IPS DF 4.7 (cell line): Measurements from ENCODE around the gene TRAF4.

ENCODE experiments used
- DNase-seq: peaks from one replicate; pipeline ENCODE4 v3.0.0-alpha.2; 2013; ENCODE audit warnings: low spot score; ENCODE audit errors: extremely low read depth

TRAF4 gene, protein sequence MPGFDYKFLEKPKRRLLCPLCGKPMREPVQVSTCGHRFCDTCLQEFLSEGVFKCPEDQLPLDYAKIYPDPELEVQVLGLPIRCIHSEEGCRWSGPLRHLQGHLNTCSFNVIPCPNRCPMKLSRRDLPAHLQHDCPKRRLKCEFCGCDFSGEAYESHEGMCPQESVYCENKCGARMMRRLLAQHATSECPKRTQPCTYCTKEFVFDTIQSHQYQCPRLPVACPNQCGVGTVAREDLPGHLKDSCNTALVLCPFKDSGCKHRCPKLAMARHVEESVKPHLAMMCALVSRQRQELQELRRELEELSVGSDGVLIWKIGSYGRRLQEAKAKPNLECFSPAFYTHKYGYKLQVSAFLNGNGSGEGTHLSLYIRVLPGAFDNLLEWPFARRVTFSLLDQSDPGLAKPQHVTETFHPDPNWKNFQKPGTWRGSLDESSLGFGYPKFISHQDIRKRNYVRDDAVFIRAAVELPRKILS

DNA sequence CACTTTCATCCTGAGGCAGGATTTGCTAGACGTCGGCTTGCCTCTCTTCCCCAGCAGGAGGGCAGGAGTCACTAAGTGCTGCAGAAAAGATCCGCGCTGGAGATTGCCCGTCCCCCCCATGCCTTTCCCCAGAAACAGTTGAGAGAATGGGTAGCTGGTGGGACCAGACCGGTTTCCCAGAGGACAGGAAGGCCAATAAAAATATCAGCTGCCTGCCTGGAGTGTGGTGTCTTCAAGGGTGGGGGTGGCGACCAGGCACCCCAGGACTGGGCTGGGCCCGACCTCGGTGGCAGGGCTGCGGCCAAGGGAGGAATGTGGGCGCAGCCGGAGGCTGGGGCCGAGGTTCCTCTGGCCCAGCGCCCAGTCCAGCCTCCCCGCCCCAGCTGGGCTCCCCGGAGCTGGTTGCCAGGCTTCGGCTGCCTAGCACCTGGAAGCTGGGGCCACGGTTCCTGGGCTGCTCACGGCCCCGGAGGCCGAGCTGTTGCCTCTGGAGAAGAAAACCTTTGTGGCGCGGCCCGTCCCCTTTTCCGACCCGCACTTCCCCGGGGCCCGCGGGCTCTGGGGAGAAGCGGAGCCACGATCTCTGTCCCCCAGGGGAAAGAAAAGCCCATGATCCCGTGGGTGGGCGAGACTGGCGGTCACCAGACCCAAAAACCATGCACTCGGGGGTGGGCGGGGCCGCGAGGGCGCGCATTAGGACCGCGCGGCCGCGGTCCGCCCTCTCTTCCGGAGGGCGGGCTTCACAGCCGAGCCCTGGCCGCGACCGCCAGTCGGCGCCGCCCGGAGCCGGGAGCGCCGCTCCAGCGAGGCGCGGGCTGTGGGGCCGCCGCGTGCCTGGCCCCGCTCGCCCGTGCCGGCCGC, at the start of gene TRAF4:
Gene TRAF4, plus strand, starts transcription at position 769 of the 861 bp plus-strand sequence. CDS start 102 bp downstream, outside the sequence.
- no peak for DNase-seq

DNA sequence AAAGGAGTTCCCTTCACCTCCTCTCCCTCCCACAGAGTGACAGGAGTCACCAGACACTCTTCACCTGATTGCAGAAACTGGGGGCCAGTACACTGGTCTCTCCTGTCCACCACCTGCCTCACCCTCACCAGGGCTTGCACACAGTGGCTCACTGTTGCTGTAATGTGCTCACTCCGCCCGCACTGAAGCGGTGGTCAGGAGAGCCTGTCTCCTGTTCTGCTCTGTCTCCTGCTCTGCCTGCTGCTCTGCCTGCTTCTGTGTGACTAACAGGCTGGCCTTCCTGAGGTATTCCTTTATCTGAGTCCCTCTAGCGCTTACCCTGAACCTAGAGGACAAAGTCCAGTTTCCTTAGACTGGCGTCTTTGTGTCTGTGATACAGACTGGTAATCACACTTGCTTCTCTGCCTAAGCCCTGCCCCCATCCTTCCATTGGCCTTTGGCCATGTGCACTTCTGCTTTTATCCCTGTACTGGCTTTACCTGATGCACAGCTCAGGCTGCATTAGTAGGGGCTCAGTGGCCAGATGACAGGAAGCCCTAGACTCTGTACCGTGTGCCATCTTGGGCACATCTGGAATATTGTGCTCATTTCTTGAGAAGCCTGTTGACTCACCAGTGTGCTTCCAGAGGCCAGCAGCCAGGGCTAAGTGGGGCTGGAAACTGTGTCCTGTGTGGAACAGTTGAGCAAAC, 45.4 kb upstream of the TRAF4 start:
- no peak for DNase-seq

DNA sequence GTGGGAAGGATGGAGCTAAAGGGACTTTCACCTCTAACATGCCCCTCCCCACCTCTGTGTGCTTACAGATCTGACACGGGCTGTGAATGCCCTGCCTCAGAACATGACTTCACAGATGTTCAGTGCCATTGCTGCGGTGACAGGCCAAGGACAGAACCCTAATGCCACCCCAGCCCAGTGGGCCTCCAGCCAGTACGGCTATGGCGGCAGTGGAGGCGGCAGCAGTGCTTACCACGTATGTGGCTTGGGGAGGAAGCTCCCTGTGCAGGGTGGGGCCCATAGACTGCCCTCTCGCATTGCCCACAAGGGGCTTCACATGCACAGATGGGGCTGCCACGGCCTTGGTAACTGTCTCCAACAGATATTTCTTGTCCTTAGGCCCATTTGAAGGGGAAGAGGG, 43.5 kb upstream of the TRAF4 start:
- DNase-seq, result no peak

DNA sequence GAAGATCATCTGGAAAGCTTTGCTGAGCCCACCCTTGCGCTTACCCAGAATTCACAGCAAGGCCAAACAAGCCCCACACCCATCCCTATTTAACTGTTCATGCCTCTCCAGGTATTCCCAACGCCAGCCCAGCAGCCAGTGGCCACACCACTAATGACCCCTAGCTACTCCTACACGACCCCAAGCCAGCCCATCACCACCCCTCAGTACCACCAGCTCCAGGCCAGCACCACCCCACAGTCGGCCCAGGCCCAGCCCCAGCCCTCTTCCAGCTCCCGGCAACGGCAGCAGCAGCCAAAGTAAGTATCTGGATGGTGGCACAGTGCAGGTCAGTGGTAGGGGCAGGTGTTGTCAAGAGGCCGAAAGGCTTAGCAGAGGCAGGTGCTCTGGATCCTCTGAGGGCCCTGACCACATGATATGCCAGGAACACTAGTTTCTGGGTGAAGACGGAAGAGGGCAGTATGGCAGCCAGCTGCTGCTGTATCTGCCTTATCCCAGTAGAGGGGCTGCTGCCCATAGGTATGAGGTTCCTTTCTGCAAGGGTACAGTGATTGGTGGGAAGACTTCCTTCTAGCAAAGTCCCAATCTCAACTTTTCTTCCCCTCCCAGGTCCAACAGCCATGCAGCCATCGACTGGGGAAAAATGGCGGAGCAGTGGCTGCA, 42.9 kb upstream of the TRAF4 start:
- no peak for DNase-seq

DNA sequence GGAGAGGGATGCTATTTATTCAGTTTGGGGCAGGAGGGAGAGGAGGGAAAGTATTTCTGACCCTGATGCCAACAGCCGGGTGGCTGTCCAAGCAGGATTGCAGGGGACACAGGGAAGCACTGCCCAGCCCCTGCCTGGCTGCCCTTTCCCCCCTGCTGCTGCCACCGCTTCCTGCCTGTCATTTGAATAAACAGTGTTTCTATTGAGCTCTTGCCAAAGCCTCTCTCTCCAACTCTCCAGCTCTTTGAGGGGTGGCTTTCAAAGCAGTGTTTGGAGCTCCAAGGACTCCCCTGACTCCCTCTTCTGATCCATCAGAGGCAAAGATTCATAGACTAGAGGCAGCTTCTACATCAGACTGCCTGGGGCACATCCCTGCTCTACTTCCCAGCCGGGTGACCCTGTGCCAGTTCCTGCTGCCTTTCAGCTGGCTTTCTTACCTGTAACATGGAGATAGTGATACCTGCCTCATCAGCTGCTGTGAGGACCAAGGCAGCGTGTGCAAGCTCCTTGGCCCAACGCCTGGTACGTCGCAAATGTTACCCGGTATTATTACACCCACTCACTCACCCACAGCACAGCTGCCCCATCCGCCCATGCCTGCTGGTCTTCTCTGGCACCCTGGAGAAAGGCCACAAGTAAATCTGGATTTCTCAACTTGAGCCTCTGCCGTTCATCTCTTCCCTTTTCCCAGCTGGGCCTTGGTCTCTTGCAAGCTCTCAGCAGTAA, 41.6 kb upstream of the TRAF4 start:
- no peak for DNase-seq

DNA sequence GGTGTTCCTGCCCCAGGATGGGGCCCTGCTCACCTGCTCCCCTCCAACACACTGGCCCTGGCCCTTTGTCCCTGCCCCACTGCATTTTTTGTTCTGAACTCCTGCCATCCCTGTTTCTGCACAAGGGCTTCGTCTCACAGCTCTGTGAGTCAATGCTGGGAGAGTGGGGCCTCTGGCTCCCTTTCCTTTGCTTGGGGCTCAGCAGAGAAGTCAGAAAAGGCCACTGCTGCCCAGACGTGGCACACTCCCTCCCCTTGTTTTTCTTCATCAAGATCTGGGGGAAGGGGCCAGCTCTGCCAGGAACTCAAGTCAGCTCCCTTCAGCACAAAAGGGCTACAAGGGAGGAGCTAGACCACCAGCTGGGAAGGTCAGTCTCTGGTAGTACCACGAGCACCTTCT, 41.1 kb upstream of the TRAF4 start:
- DNase-seq, result no peak

DNA sequence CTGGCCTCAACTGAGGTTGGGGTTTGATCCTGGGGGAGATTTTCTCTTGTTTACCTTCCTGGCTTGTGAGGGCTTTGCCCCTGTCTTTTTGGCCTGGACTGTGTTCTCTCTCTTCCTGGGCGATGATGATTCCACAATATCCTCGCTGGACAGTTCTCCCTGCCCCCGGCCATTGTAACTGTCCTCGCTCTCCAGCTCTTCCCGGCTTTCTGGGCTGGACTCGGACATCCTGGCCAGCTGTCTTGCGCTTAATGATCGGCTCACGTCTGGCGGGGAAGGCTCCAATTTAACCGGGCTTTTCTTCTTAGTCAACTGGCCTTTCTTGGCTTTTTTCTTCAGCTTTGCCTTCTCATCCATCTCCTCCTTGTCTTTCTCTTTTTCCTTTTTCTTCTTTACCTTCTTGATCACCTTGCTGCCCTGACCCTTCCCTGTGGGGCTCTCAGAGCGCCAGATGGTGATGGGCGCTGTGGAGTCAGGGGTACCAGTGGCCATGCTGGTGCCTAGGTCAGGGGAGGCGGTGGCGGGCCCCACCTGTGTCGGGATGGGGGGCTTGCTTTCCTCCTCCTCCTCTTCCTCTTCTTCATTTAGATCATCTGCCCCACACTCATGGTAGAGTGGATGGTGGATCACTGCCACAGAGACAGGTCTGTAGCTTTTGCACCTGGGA, 40.1 kb upstream of the TRAF4 start:
- DNase-seq, result no peak

DNA sequence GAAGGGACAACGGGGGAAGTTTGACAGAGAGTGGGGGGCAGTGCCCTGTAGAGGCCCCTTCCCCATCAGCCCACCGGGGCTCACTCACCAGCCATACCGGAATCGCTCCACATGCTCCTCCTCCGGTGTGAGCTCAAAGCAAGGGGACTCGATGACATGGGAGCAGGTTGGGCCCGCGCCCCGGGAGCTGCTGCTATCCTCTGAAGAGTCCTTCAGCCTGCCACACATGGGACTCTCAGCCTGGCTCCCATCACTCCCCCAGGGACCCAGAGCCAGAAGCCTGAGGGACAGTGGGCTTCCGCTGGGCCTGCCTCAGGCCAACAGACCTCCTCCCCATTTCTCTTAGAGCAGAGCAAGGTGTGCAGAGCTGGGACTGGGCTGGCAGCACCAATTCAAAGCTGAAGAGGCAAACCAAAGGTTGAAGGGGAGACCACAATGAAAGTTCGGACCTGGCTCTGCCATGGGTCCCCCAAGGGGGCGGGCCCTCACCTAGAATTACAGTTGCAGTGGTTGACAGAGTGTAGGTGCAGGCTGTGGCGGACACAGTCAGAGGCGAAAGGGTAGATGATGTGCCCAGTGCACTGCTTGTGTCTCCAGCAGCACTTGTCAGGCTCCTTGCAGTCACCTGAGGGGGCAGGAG, 39.5 kb upstream of the TRAF4 start:
- DNase-seq, result no peak

DNA sequence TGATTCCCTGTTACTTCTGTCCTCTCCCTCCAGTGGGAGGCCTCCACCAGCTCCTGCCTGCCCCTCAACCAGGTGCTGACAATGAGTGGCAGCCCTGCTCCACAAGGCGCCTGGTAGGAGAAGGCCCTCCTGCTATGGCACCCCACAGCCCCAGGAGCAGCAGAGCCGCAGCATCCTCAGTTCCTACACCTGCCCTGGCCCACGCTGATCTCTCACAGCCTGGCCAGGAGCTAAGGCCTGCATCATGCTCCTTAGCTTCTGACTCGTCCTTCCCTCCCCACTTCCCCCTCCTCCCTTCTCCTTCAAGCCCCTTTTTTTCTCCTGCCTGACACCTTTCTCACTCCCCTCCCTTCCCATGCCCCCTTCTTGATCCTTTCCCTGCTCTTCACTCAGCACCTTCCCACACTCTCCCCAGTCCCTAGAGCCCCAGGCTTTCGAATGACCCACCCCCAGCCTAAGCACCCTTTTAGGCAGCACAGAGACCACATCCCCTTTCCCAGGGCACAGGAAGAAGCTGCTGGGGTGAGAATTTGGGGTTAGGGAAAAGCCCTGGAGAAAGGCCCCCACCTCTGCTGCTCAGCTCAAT, 38.6 kb upstream of the TRAF4 start:
- no peak for DNase-seq

DNA sequence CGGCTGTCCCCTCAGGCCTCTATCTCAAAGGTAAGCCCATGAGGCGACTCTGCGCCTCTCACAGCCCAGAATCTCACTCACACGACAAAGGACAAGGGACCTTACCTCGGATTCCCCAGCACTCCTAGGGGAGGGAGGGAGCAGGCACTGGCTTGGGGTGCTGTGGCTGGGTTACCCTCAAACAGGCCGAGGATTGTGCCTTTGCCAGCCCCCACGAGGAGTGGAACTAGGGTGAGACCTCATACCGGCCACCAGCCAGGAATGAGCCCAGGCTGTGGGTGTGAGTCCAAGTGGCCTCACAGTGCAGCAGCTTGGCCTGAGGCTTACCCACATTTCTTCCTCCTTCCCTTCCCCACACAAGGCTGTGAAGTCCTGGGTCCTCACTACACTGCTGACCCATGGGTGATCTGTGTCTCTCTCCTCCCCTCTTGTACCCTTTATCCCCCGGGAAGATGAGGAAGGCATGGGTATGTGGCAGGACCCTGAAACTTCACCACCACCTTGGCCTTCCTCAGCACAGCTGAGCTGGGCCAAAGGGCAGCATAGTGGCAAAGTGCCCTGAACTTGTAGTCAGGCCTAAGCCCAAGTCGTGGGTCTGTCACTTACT, 38.0 kb upstream of the TRAF4 start:
- DNase-seq, result no peak

DNA sequence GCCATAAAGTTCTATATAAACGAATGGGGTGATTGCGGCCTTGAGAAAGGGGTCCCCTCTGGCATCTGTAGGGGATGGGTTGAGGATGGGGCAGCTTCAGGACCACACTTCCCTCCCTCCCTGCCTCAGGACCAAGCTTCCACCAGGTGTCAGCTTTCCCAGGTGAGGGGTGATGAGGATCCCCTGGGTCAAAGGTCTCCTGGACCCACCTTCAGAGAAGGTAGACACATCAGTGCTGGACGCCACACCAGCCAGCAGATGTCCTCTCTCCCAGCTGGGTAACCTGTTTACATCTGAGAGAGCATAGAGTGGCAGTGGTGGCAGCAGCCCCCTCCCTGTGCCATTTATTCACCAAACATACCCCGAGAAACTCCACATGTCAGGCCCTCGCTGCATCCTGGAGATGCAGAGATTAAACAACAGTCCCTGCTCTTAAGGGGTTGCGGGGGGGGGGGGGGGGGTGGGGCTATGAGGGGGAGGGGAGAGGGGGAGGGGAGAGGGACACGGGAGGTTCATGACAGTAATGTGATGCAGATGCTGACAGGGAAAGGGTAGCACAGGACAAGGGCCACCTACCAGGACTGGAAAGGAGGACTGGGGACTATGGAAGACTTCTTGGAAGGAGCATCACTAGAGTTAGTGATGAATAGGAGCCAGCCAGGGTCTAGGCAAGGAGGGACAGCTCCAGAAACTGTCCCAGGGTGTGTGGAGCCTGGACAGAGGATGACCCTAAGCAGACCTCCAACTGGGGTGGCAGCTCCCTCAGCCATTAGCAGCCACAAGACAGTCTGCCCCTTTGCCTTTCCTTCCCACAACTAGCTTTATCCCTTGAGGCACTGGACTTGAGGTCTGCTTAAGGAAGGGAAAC, 37.1 kb upstream of the TRAF4 start:
- no peak for DNase-seq

DNA sequence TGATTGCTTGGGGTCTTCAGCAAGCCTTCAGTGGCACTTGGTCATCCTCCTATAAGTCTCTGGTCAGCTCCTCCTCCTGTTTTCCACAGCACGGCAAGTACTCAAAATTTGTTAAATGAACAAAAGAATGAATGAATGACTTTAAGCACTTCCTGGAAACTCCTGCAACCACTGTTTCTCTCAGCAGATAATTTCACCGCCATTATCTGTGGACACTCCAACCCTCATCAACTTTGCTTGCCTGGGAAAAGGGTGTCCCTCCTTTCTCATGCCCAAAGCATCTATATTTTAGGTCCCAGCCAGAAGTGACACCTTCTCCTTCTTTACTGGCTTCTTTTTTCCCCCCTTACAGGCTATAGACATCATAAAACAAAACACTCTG, 36.5 kb upstream of the TRAF4 start:
- DNase-seq, result no peak

DNA sequence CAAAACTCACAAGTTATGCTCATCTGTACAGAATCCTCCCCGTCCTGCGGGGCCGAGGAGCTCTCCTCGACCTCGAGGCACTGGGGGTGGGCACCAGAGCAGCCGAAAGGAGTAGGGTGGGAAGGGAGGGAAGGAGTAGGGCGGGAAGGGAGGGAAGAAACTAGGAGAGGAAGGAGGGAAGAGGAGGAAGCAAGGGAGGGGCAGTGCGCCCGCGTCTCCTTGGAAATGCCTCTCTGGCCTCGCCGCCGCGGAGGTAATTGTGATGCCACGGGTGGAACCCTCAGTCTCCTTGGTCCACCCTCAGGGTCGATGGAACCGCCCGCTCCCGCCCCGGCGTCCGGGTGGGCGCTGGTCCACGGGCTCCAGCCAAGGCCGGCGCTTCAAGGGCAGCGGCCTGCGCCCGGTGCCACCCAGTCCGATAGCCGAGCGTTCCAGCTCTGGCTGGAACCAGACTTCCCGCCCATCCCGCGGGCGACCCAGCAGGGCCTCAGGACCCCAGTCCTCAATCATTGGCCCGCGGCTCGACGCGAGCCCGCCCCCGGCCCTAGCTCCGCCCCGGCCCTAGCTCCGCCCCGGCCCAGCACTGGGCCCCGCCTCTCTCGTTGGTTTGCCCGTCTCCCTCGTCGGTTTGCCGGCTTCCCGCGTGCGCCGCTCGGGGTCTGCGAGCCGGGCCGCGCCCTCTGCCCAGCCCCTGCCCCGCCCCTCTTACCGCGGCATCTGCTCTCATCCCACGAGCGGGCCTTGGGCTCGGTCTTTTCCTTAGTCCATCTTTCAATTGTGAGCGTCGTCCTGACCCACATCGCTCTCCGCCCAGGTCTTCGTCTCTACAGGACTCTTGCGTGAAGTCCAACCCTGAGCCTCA, 32.7 kb upstream of the TRAF4 start:
- no peak for DNase-seq

DNA sequence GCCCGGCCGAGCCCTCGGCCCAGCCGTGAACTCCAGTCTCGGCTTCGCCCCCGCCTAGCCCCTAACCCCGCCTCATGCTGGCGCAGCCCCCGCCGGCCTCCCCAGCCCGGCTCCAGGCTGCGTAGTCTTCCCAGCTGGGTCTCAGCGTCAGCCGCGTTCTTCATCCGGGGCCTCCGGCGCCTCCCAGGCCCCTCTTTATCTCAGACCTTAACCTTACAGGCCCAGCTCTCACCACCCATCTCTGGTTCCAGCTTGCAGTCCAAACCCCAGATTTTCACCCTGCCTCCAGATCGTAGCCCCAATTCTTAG, 32.1 kb upstream of the TRAF4 start, which contains the start of gene PROCA1:
Gene PROCA1, minus strand, starts transcription at position 166 of the 309 bp plus-strand sequence. CDS start 228 bp downstream, outside the sequence.
- DNase-seq, result no peak

DNA sequence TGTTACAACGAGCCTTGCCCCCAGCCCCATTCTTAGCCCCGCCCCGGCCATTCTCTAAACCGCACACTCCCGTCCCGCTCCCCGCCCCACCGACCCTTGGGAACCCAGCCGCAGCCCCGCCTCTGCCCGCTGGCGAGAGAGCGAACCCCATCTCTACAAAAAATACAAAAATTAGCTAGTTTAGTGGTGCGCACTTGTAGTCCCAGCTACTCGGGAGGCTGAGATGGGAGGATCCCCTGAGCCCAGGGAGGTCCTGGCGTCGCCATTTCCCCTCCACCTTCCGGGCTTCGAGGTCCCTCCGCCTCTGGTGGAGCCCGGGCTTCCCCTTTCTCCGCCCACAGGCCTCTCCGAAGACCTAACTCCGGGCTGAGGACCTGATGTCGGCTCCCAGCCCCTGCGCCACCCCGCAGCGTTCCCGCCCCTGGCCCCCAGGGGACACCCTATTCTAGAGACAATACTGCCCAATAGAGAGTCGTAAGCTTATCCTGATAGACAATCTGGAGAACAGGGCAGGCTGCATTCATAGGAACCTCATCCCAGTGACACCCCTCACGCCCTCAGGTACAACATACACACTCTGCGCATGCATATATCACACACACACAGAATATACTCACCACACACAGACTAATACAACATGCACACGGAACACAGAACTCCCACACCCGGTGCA, 31.6 kb upstream of the TRAF4 start:
- no peak for DNase-seq

DNA sequence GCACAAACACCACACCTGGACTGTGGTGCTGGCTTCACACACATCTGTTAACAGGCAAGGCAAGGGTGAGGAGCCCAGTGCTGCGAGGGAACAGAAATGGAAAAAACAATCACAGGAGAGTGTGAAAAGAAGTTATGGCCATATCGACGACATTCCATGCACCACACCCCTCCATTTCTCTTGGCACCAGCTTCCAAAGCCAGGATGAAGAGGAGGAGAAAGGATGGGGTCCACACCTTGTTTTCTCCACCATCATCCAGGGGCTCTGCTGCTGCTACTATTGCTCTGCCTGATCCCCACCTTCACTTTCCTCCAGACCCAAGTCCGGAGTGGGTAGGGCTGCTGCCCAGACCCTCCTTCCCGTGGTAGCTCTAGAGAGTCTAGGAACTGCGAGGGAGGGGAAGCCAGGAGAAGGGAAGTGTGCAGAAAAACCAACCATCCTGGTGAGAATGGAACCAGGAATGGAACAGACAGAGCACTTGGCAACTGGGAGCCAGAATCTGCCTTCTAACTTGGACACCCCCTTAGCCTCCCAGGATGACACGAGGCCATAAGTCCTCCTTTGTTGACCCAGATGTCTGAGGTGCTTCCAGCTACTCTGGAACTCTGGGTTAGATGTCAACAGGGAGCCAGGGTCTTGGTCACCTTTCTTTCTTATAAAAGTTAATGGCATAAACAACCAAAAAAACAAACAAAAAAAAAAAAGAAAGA, 31.0 kb upstream of the TRAF4 start:
- no peak for DNase-seq
